OCI-LY1 (cell line): Measurements from ENCODE around the gene VCL.

Experiments
- H2AFZ ChIP-seq: fragments of 200-600 bp; sonication (generic), shearing (Covaris generic); 2 replicates; pipeline ENCODE4 v1.6.0; 2014; ENCODE audit warnings: antibody characterized with exemption, mild to moderate bottlenecking, low read length
- H3F3A ChIP-seq: fragments of 200-600 bp; sonication (generic), shearing (Covaris generic); 2 replicates; pipeline ENCODE4 v1.6.0; 2014; ENCODE audit warnings: mild to moderate bottlenecking, antibody characterized with exemption, low read length, moderate library complexity; ENCODE audit not compliant: insufficient read depth
- H3K27ac ChIP-seq: fragments of 200-600 bp; sonication (generic); 2 replicates; pipeline ENCODE4 v1.5.1; 2014; ENCODE audit warnings: low read length, mixed run types, mild to moderate bottlenecking, low read depth; ENCODE audit not compliant: poor library complexity, severe bottlenecking
- H3K27me3 ChIP-seq: fragments of 200-600 bp; sonication (generic); 2 replicates; pipeline ENCODE4 v1.6.0; 2014; ENCODE audit warnings: antibody characterized with exemption, mild to moderate bottlenecking, low read length, moderate library complexity; ENCODE audit not compliant: insufficient read depth
- H3K36me3 ChIP-seq: fragments of 200-600 bp; sonication (generic); 2 replicates; pipeline ENCODE4 v1.6.1; 2014; ENCODE audit warnings: mild to moderate bottlenecking, antibody characterized with exemption, low read length, moderate library complexity, mixed read lengths; ENCODE audit not compliant: insufficient read depth
- H3K4me1 ChIP-seq: fragments of 200-600 bp; sonication (generic); 2 replicates; pipeline ENCODE4 v1.5.1; 2014; ENCODE audit warnings: mild to moderate bottlenecking, low read length, moderate library complexity; ENCODE audit not compliant: insufficient read depth, severe bottlenecking
- H3K4me2 ChIP-seq: fragments of 200-600 bp; sonication (generic), shearing (Covaris generic); 2 replicates; pipeline ENCODE4 v1.6.1; 2014; ENCODE audit warnings: low read length
- H3K4me3 ChIP-seq: fragments of 200-600 bp; sonication (generic); 2 replicates; pipeline ENCODE4 v1.5.1; 2014; ENCODE audit warnings: low read length, low read depth, mild to moderate bottlenecking, mixed read lengths; ENCODE audit not compliant: poor library complexity, severe bottlenecking
- H3K79me2 ChIP-seq: fragments of 200-600 bp; shearing (Covaris generic); 2 replicates; pipeline ENCODE4 v1.6.1; 2016; ENCODE audit warnings: mixed run types, low read length, mixed read lengths; ENCODE audit not compliant: insufficient read depth
- H3K9ac ChIP-seq: fragments of 200-600 bp; sonication (generic), shearing (Covaris generic); 2 replicates; pipeline ENCODE4 v1.6.1; 2014; ENCODE audit warnings: mild to moderate bottlenecking, low read length, mixed read lengths
- H3K9me2 ChIP-seq: fragments of 200-600 bp; sonication (generic), shearing (Covaris generic); 2 replicates; pipeline ENCODE4 v1.6.1; 2014; ENCODE audit warnings: low read depth, mild to moderate bottlenecking, low read length, mixed read lengths
- H3K9me3 ChIP-seq: fragments of 200-600 bp; shearing (Covaris generic); 2 replicates; pipeline ENCODE4 v1.6.1; 2014; ENCODE audit warnings: low read length, mixed read lengths
- H4K20me1 ChIP-seq: fragments of 200-600 bp; sonication (generic), shearing (Covaris generic); 2 replicates; pipeline ENCODE4 v1.6.0; 2016; ENCODE audit warnings: mild to moderate bottlenecking, low read length; ENCODE audit not compliant: insufficient read depth
- EZH2 ChIP-seq: fragments of 200-600 bp; sonication (generic), shearing (Covaris generic); IDR thresholded peaks from 2 replicates; pipeline ENCODE4 v1.8.0; 2017; ENCODE audit warnings: borderline replicate concordance, mixed run types, mild to moderate bottlenecking, antibody characterized with exemption, low read length, moderate library complexity, mixed read lengths
- TF ChIP-seq, protein P1 (sequence below): fragments of 200-600 bp; sonication (generic), shearing (Covaris generic); IDR thresholded peaks from 2 replicates; pipeline ENCODE4 v1.5.1; 2017; ENCODE audit warnings: mild to moderate bottlenecking, antibody characterized with exemption, low read length, moderate library complexity, mixed read lengths

The VCL gene

DNA sequence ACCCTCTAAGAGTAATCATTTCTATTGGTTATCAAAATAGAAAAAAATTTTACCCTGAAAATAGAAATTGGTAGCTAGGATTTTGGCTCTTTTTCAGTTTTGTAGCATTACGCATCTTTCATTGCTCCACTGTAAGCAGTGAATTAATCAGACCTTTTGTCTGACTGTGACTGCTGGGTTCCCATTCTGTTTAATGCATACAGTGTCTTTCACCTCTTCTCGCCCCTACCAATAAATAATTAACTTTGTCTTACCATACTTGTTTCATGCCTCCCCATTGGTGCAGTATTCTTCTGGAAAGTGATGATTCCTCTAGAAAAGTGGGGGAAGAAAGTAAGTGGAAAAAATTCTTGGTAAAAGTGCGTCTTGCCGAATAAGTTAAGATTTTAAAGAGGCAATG lies 79.5 kb downstream of the VCL start:
- Histone ChIP-seq H3K4me2 (no peak overlapping the region), H3K4me1 (peaks cover 26% of the 10 kb centered on the region), H3K27ac (no peak overlapping the region), H3K9me2 (no peaks in the 10 kb centered on the region), H3K27me3 (no peaks in the 10 kb centered on the region), H3F3A (no peaks in the 10 kb centered on the region), H3K9ac (no peak overlapping the region), H4K20me1 (no peaks in the 10 kb centered on the region), H2AFZ (no peak overlapping the region), H3K36me3 (no peaks in the 10 kb centered on the region), H3K79me2 (no peaks in the 10 kb centered on the region), H3K4me3 (no peak overlapping the region), H3K9me3 (no peaks in the 10 kb centered on the region)
- TF ChIP-seq, protein P1, sequence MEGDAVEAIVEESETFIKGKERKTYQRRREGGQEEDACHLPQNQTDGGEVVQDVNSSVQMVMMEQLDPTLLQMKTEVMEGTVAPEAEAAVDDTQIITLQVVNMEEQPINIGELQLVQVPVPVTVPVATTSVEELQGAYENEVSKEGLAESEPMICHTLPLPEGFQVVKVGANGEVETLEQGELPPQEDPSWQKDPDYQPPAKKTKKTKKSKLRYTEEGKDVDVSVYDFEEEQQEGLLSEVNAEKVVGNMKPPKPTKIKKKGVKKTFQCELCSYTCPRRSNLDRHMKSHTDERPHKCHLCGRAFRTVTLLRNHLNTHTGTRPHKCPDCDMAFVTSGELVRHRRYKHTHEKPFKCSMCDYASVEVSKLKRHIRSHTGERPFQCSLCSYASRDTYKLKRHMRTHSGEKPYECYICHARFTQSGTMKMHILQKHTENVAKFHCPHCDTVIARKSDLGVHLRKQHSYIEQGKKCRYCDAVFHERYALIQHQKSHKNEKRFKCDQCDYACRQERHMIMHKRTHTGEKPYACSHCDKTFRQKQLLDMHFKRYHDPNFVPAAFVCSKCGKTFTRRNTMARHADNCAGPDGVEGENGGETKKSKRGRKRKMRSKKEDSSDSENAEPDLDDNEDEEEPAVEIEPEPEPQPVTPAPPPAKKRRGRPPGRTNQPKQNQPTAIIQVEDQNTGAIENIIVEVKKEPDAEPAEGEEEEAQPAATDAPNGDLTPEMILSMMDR = no peak
- TF ChIP-seq EZH2 = no peak

DNA sequence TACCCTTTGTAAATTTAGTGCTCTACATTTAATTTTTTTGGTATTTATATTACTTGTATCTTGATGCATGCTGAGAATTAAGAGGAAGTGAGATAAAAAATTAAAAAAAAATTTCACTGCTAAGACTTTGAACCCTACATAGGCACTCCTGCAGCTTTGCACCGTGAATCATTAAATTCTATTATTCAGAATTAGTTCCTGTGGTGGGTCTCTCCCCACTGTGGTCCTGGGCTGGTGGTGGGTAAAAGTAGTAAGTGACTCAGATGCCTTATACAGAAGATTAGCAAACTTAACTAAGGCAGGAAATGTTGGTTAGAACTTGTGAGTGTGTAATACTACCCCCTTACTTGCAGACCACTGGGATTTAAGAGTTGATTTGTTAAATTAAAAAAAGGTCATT lies 80.1 kb downstream of the VCL start:
- Histone ChIP-seq H3K9me3 (no peaks in the 10 kb centered on the region), H3K79me2 (no peaks in the 10 kb centered on the region), H3K4me3 (no peak overlapping the region), H3F3A (no peaks in the 10 kb centered on the region), H3K9me2 (no peaks in the 10 kb centered on the region), H2AFZ (no peak overlapping the region), H3K27ac (no peak overlapping the region), H4K20me1 (no peaks in the 10 kb centered on the region), H3K27me3 (no peaks in the 10 kb centered on the region), H3K36me3 (no peaks in the 10 kb centered on the region), H3K9ac (no peak overlapping the region), H3K4me2 (no peak overlapping the region), H3K4me1 (peaks cover 26% of the 10 kb centered on the region)
- TF ChIP-seq, protein P1 = no peak
- TF ChIP-seq EZH2 = no peak

DNA sequence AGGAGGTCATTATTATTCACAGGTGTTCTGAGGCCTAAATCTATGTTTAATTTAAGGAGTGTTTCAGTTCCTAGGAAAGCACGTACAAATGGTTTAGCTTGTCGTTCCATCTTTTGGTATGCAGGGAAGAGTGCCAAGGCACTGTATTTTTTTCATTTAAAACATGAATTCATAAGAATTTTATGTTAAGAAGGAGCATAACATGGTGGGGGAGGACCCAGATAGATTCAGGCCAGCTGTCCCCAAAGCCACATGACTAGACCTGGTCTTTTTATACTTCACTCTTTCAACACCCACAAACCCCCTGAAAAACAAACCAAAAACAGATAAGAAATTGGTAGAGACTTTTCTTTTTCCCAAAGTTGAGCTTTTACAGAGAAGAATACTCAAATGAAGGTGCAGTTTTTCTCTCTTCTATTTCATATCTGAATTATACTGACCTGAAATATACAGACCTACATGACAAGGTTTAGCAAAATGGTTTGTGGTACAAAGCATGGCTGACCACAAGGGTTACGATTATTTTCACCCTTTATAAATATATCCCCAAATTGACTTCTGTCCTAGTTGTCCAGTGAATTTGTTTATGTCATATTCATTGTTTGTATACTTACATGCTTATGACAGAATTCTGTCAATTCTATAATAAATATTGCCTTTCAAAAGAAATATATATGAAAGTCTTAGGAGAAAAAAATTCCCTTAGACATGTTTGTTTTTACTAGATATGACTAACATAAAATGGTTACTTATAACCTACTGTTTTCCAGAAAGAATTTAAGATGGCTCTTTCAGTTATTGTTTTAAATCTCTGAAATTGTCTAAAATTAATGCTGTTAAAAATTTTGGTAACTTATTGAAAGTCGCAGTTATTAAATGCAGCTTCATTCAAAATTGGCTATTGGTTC lies 81.4 kb downstream of the VCL start:
- H3K36me3 ChIP-seq = no peaks in the 10 kb centered on the region

More for the DNA sequence above, 81.4 kb downstream of the VCL start:
- no peaks in the 10 kb centered on the region for H3K9me2 ChIP-seq
- H3K79me2 ChIP-seq = no peaks in the 10 kb centered on the region
- H3K9me3 ChIP-seq = no peaks in the 10 kb centered on the region
- H3K4me2 ChIP-seq = no peak overlapping the region
- H3F3A ChIP-seq = no peaks in the 10 kb centered on the region
- no peaks in the 10 kb centered on the region for H3K27me3 ChIP-seq
- H4K20me1 ChIP-seq = no peaks in the 10 kb centered on the region
- H2AFZ ChIP-seq = no peak overlapping the region
- H3K27ac ChIP-seq = no peak overlapping the region
- H3K4me3 ChIP-seq = no peak overlapping the region
- TF ChIP-seq, protein P1 = no peak
- H3K9ac ChIP-seq = no peak overlapping the region
- H3K4me1 ChIP-seq = peaks cover 26% of the 10 kb centered on the region
